Small intestine (tissue), 7 donors: Measurements from ENCODE around the gene RPS6KA1. TPM values are rescaled to one million over a fixed set of nuclear protein-coding genes. Genes with fewer than 3 reads are reported as not detected.
"Not testable (repeated sequence)": the region's sequence is repeated elsewhere in the genome, so short reads cannot be mapped to it uniquely, and the experiment has no call there.

Experiments
- DNase-seq, 2 donors: peaks; one replicate each; pipeline versions ENCODE4 v3.0.0 to v3.0.0-alpha.2; 2013
- FAIRE-seq: peaks from 2 replicates; lab custom pipeline; 2012; peaks lifted over from hg19 to GRCh38; lab: Jason Lieb, UNC
- H3K27ac ChIP-seq, 3 donors: one replicate each; pipeline ENCODE4 v1.5.1; 2013; ENCODE audit warnings: low read length in 2 of 3, mild to moderate bottlenecking in 2 of 3, control low read depth in 1 of 3, inconsistent platforms in 1 of 3, low read depth in 1 of 3, moderate library complexity in 1 of 3
- H3K27me3 ChIP-seq, 3 donors: one replicate each; pipeline ENCODE4 v1.6.1; 2013; ENCODE audit warnings: low read length in 3 of 3, inconsistent platforms in 1 of 3; ENCODE audit not compliant: control insufficient read depth in 3 of 3, insufficient read depth in 3 of 3
- H3K36me3 ChIP-seq, 3 donors: one replicate each; pipeline ENCODE4 v1.6.1; 2013; ENCODE audit warnings: low read length in 3 of 3, inconsistent platforms in 1 of 3, low read depth in 1 of 3, mild to moderate bottlenecking in 1 of 3, moderate library complexity in 1 of 3; ENCODE audit not compliant: control insufficient read depth in 3 of 3, insufficient read depth in 2 of 3
- H3K4me1 ChIP-seq, 3 donors: one replicate each; pipeline ENCODE4 v1.6.1; 2013; ENCODE audit warnings: low read length in 2 of 3, inconsistent platforms in 1 of 3, low read depth in 1 of 3, mild to moderate bottlenecking in 1 of 3, moderate library complexity in 1 of 3; ENCODE audit not compliant: control insufficient read depth in 3 of 3, insufficient read depth in 2 of 3
- H3K4me3 ChIP-seq, 3 donors: one replicate each; pipeline ENCODE4 v1.5.1; 2013; ENCODE audit warnings: low read length in 3 of 3, control low read depth in 1 of 3, inconsistent platforms in 1 of 3, low read depth in 1 of 3, mild to moderate bottlenecking in 1 of 3, moderate library complexity in 1 of 3
- H3K9me3 ChIP-seq, 2 donors: one replicate each; pipeline ENCODE4 v1.6.1; 2013; ENCODE audit warnings: low read depth in 1 of 2, low read length in 1 of 2; ENCODE audit not compliant: control insufficient read depth in 2 of 2, insufficient read depth in 1 of 2
- WGBS, 3 donors: extraction: QIAGEN DNeasy Blood & Tissue Kit; methylation state at CpG; one replicate each; pipeline ENCODE4 v1.1.7; 2013; 5-methylcytosine and 5-hydroxymethylcytosine counted together
- polyA plus RNA-seq, 4 donors: library from polyadenylated mRNA; stranded (reverse) in 3 of 4; unstranded in 1 of 4; fragments of 200-250 nt in 3 of 4; fragments of 120-200 nt in 1 of 4; gene quantifications; one replicate each; pipeline versions ENCODE4 v1.2.1 to v1.2.3, GENCODE V29; 2013
- donor health status: healthy with polysubstance abuse.
- donor health status: control.
- donor health status: control.
- donor health status: Bipolar disorder and iron deficiency.
- donor health status: healthy.

Gene RPS6KA1
- polyA plus RNA-seq, 4 donors, result 60.9 to 223 (median 139) TPM

DNA sequence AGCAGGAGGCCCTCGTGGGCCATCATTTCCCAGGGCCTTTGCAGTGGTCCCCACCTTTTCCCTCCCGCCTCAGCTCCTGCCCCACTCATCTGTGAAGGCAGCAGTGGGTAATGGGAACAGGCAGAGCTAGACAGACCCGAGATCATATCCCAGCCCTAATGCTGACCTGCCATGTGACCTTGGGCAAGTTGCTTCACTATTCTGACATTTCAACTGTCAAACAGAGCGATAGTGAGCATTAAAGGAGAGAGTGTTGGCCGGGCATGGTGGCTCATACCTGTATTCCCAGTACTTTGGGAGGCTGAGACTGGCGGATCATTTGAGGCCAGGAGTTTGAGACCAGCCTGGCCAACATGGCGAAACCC, 51.7 kb downstream of the RPS6KA1 start:
- no peak overlapping the region for H3K4me3 ChIP-seq
- no peak overlapping the region for H3K27ac ChIP-seq
- FAIRE-seq (no peak), DNase-seq (no peak)
- no peaks in the 10 kb centered on the region for H3K27me3 ChIP-seq
- no peaks in the 10 kb centered on the region for H3K4me1 ChIP-seq
- 83 to 86% (median 85%) methylated on average over 7 of the region's 7 CpGs for WGBS, 3 donors
- no peaks in the 10 kb centered on the region for H3K9me3 ChIP-seq
- H3K36me3 ChIP-seq, result no peaks in the 10 kb centered on the region

DNA sequence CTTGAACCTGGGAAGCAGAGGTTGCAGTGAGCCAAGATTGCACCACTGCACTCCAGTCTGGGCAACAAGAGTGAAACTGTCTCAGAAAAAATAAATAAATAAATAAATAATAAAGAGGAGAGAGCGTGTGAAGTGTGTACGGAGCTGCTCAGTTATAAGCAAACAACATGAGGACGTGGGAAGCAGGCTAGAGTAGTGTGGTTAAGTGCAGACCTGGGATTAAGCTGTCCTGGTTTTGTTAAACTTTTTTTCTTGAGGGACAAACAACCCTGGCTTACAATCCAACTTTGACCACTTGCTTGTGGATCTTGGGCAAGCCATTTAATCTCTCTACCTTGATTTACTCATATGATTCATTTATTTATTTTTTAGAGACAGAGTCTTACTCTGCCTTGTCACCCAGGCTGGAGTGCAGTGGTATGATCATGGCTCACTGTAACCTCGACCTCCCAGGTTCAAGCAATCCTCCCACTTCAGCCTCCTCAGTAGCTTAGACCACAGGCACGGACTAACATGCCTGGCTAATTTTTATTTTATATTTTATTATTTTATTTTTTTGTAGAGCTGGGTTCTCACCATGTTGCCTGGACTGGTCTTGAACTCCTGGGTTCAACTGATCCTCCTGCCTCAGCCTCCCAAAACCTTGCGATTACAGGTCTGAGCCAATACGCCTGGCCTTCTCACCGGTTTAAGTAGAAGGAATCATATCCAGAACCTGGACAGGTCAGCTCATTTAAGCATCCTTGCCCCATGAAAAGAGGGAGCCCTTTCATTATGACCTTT, 52.7 kb downstream of the RPS6KA1 start:
- H3K27me3 ChIP-seq, result no peaks in the 10 kb centered on the region
- no peak overlapping the region for H3K27ac ChIP-seq
- WGBS, 3 donors, result 73 to 78% (median 78%) methylated on average over 8 of the region's 8 CpGs
- H3K9me3 ChIP-seq, result no peaks in the 10 kb centered on the region
- H3K4me3 ChIP-seq, result no peak overlapping the region
- no peak for FAIRE-seq
- DNase-seq, result no peak
- no peaks in the 10 kb centered on the region for H3K4me1 ChIP-seq
- no peaks in the 10 kb centered on the region for H3K36me3 ChIP-seq

DNA sequence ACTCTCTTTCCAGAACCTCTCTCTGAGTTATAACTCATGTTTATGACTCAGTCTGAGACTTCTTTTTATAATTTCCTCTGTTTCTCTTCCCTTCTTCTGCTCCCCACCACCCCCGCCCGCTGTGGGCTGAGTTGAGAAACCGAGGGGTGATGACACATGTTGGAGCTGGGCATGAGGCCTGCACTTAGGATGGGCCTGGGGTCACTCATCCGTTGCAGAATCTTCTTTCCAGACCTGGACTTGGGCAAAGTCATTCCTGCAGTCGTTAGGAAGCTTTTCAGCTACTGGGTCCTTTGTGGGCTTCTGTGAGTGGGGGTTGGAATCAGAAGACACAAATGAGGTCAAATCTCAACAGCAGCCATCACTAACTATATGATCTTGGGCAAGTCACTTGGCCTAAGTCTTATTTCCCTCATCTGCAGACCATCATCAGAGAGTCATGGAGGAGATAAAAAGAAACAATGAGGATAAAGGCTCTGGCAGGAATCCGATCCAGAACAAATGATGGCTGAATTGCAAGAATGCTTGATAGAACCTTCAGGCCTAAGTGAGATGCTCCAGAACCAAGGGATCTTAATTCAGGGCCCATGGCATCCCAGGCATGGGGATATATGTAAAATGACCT, 53.4 kb downstream of the RPS6KA1 start:
- Histone ChIP-seq H3K27ac (no peak overlapping the region), H3K27me3 (no peaks in the 10 kb centered on the region), H3K9me3 (no peaks in the 10 kb centered on the region), H3K4me1 (no peaks in the 10 kb centered on the region), H3K36me3 (no peaks in the 10 kb centered on the region), H3K4me3 (no peak overlapping the region)
- 63 to 76% (median 70%) methylated on average over 6 of the region's 6 CpGs for WGBS, 3 donors
- FAIRE-seq, result no peak
- DNase-seq, result no peak

DNA sequence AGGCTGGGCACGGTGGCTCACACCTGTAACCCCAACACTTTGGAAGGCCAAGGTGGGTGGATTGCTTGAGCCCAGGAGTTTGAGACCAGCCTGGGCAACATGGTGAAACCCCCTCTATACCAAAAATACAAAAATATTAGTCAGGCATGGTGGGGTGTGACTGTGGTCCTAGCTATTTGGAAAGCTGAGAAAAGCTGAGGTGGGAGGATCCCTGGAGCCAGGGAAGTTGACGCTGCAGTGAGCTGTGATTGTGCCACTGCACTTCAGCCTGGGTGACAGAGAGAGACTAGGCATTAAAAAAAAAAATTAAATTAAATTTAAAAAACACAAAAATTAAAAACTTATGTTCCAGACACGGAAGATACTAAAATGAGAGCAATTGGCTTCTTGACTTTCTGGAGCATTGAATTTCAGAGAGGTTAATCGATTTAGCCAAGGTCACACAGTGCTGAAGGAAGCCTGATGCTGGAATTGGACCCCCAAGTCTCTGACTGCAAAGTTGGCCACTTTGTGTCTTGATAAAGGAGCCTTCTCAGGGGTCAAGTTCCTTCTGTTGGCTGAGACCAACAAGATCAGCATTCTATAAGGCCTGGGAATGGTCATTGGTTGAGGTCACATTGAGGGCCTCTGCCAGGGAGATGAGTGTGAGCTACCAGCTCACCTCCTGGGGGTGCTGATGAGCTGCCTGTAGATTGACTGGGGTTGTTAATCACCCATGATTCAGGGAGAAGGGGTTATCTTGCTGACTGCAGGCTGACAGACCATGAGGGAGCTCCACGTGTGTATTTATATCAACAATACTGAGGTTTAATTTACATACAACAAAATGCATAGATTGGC, 54.3 kb downstream of the RPS6KA1 start:
- no peak overlapping the region for H3K27ac ChIP-seq
- 79 to 84% (median 81%) methylated on average over 5 of the region's 5 CpGs for WGBS, 3 donors
- H3K4me1 ChIP-seq, result no peaks in the 10 kb centered on the region
- DNase-seq, result no peak
- FAIRE-seq, result no peak
- no peaks in the 10 kb centered on the region for H3K36me3 ChIP-seq
- H3K9me3 ChIP-seq, result peaks cover 0 to 7% of the 10 kb centered on the region in 2 donors
- no peak overlapping the region for H3K4me3 ChIP-seq
- no peaks in the 10 kb centered on the region for H3K27me3 ChIP-seq

DNA sequence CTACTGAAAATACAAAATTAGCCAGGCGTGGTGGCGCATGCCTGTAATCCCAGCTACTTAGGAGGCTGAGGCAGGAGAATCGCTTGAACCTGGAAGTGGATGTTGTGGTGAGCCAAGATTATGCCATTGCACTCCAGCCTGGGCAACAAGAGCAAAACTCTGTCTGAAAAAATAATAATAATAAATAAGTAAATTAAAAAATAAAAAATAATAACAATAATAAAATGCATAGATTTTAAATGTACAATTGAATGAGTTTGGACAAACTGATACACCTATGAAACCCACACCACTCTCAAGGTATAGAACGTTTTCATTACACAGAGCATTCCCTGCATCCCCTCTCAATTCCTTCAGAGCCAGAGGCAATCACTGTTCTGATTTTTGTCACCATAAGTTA, 55.0 kb downstream of the RPS6KA1 start:
- not testable (repeated sequence) for H3K27me3 ChIP-seq, H3K27ac ChIP-seq, H3K4me1 ChIP-seq, H3K9me3 ChIP-seq, DNase-seq, FAIRE-seq, H3K36me3 ChIP-seq, H3K4me3 ChIP-seq
- WGBS, 3 donors, result 90 to 94% (median 92%) methylated on average over 4 of the region's 4 CpGs

DNA sequence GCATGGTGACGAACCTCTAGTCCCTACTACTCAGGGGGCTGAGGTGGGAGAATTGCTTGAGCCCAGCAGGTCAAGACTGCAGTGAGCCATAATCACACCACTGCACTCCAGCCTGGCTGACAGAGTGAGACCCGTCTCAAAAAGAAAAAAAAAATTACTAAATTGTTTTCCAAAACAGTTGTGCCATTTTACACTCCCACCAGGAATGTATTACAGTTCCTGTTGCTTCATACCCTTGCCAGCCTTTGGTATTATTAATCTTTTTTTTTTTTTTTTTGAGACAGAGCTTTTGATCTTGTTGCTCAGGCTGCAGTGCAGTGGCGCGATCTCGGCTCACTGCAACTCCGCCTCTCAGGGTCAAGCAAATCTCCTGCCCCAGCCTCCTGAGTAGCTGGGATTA, 55.9 kb downstream of the RPS6KA1 start:
- Histone ChIP-seq H3K36me3 (no peaks in the 10 kb centered on the region), H3K4me3 (no peak overlapping the region), H3K4me1 (no peaks in the 10 kb centered on the region), H3K27ac (no peak overlapping the region), H3K9me3 (peaks cover 0 to 7% of the 10 kb centered on the region in 2 donors), H3K27me3 (no peaks in the 10 kb centered on the region)
- DNase-seq (no peak), FAIRE-seq (no peak)
- 85 to 89% (median 88%) methylated on average over 6 of the region's 6 CpGs for WGBS, 3 donors

DNA sequence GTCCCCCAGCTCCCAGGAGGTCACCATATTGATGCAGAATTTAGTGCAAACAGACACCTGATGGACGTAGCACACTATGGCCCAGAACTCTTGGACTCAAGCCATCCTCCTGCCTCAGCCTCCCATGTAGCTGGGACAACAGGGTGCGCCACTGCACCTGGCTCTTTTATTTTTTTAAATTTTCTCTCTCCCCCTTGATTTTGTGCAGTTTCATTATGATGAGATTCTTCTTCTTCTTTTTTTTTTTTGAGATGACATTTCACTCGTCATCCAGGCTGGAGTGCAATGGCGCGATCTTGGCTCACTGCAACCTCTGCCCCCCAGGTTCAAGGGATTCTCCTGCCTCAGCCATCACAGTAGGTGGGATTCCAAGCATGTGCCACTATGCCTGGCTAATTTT, 63.8 kb downstream of the RPS6KA1 start:
- FAIRE-seq (no peak), DNase-seq (no peak)
- H3K27me3 ChIP-seq, result no peaks in the 10 kb centered on the region
- H3K27ac ChIP-seq, result no peak overlapping the region
- no peak overlapping the region for H3K4me3 ChIP-seq
- peaks cover 0 to 4% of the 10 kb centered on the region in 2 donors for H3K9me3 ChIP-seq
- WGBS, 3 donors, result 74 to 79% (median 77%) methylated on average over 5 of the region's 5 CpGs
- H3K4me1 ChIP-seq, result no peaks in the 10 kb centered on the region
- H3K36me3 ChIP-seq, result no peaks in the 10 kb centered on the region

DNA sequence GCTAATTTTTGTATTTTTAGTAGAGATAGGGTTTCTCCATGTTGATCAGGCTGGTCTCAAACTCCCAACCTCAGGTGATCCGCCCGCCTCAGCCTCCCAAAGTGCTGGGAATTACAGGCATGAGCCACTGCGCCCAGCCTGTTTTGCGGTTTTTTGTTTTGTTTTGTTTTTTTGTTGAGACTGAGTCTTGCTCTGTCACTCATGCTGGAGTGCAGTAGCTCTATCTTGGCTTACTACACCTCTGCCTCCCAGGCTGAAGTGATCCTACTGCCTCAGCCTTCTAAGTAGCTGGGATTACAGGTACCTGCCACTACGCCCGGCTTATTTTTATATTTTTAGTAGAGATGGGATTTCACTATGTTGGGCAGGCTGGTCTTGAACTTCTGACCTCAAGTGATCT, 65.0 kb downstream of the RPS6KA1 start:
- WGBS, 3 donors, result 94 to 97% (median 96%) methylated on average over 6 of the region's 6 CpGs
- not testable (repeated sequence) for H3K4me3 ChIP-seq, DNase-seq, H3K36me3 ChIP-seq, H3K4me1 ChIP-seq, H3K27me3 ChIP-seq, FAIRE-seq, H3K9me3 ChIP-seq, H3K27ac ChIP-seq
